NCI-H1436 treated with DMSO at 0.1 percent for 48 hours (cell line): ENCODE results near the gene TOE1.
"Not testable (repeated sequence)": the region's sequence is repeated elsewhere in the genome, so short reads cannot be mapped to it uniquely, and the experiment has no call there.

Source experiments
- DNase-seq: peaks from one replicate; lab custom pipeline; 2025; lab: John Stamatoyannopoulos, UW

The TOE1 gene

DNA sequence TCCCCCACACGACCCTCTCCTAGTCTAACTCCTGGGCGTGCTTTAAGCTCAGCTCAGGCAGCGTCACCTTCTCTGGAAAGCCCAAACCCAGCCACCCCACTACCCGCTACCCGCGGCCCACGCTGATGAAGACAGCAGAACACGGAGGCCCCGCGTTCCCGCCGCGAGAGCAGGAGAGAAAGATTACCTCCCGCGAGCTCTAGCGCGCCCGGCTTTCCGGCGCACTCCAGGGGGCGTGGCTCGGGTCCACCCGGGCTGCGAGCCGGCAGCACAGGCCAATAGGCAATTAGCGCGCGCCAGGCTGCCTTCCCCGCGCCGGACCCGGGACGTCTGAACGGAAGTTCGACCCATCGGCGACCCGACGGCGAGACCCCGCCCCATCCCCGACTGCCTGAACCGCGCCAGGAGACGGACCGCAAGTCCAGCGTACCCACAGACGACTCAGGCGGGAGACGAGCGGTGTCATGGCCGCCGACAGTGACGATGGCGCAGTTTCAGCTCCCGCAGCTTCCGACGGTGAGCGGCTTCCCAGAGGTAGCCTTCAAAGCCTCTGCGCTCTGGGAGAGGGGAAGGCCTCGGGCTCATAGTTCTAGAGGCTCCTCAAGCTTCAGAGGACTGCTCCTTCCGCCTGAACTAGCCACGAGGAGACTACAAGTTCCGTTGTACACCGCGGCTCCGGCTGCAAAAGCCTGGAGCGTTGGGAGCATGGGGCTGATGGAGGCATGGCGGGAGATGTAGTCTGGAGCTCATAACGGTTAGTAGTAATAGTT, at the start of gene TOE1, which contains the start of gene MUTYH:
Gene TOE1, plus strand, starts transcription at position 382 of the 770 bp plus-strand sequence. Its CDS starts 83 bp downstream, at position 465.
Gene MUTYH, minus strand, starts transcription at position 652 of the 770 bp plus-strand sequence. CDS start 5,935 bp downstream, outside the sequence.
- peak; percentile 48 for DNase-seq

DNA sequence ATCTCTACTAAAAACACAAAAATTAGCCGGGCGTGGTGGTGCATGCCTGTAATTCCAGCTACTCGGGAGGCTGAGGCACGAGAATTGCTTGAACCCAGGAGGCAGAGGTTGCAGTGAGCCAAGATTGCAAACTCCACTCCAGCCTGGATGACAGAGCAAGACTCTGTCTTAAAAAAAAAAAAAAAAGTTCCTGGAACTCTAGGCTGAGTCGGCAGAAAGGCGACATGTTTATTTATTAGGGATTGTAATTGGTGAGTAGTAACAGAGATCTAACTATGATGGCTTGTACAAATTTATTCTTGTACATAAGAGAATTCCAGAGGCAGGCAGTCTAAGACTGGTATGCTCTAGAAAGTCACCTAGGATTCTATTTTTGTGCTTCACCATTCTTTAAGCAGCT, 49.0 kb upstream of the TOE1 start:
- not testable (repeated sequence) for DNase-seq

GRCh38 chr1:45291716-45292115, 48.3 kb upstream of the TOE1 start:
- DNase-seq, result no peak

DNA sequence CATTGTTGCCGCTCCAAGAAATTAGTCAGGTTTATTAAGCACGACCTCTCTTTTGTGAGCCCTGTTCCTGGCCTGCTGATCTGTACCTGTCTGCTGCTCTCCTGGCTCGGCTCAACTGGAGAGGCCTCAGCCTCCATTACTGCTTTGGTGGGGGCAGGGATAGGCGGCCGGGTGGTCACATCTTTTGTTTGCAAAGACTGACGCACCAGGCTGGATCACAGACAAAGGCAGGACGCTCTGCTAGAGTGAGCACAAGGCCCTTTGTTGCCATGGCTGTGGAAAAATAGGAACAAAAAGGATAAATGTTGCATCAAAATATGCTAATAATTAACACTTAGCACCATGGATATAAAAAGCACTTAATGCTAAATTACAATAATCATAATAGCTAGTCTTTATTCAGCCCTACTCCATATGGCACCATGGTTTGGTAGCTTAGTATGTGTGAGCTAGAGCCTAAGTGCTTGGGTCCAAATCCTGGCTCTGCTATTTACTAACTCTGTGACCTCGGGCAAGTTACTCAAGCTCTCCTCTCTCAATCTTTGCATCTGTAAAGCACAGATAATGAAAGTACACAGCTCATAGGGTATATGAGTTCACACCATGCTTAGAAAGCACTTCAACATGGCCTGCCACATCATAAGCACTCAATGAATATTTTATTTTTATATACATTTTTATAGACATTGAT, 42.2 kb upstream of the TOE1 start:
- no peak for DNase-seq

- DNase-seq, result no peak
Measured at GRCh38 chr1:45299296-45299695, 40.7 kb upstream of the TOE1 start.

- peak; percentile 22 for DNase-seq
Measured at GRCh38 chr1:45299981-45300668, 39.8 kb upstream of the TOE1 start.

GRCh38 chr1:45300669-45300997, 39.3 kb upstream of the TOE1 start:
- no peak for DNase-seq

- DNase-seq, result no peak
Measured at GRCh38 chr1:45302505-45303150, 37.3 kb upstream of the TOE1 start.

- peak; percentile 79 for DNase-seq
Measured at GRCh38 chr1:45303520-45304310, 36.3 kb upstream of the TOE1 start.

DNA sequence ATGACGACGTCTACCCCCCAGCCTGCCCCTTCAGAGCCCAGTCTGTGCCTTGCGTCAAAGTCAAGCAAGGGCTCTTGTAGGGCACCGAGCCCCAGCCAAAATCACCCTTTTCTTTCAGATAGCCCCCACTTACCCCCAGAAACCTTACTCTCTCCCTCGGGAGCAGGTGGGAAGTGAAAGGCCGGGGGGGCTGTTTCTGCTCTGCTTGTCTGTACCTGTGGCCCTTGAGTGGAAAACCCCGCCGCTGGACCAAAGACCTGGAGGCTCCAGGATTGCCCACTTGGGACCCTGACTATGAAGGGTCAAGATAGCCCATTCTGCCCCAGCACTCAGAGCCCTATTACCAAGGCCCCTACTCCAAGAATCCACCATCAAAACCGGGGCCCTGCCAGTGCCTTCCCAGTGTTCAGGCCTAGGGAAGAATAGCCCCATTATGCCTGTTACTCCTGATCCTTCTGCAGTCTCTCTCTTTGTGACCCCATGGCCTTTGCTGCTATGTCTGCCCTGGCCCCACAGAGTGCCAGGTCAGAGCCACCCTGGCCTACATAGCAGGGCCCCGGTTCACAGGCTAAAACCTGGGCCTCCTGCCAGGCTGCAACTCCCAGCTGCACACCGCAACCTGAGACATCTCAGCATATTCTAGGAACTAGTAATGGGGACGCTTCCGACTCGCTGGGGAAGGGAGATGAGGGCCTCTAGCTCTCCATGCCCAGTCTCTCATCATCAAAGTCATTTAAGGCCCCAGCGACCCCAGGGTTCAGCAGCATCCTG, 35.5 kb upstream of the TOE1 start:
- DNase-seq, result no peak

- DNase-seq, result no peak
Measured at GRCh38 chr1:45305231-45305630, 34.7 kb upstream of the TOE1 start.

- no peak for DNase-seq
Measured at GRCh38 chr1:45306319-45306718, 33.7 kb upstream of the TOE1 start.

DNA sequence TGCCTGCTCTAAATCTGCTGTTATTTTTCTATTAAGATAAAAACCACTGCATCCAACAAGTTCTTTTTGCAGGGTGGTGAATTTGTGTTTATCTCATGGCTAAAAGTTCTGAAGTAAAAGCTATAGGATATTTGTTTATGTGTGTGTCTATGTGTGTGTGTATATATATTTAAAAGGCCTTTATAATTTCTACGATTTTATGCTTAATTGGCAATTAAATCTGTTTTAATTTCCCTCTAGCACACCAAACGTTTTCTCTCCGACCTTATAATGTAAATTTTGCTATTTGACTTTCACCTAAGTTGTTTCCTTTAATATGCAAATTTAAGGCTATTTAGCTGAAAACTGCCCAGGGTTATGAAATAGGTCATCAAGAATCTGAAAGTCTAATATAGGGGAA, 33.1 kb upstream of the TOE1 start:
- no peak for DNase-seq

- DNase-seq, result no peak
Measured at GRCh38 chr1:45314266-45314665, 25.7 kb upstream of the TOE1 start.

- DNase-seq, result no peak
Measured at GRCh38 chr1:45317166-45317565, 22.8 kb upstream of the TOE1 start.

GRCh38 chr1:45319761-45320160, 20.2 kb upstream of the TOE1 start:
- DNase-seq, result no peak

- DNase-seq, result no peak
Measured at GRCh38 chr1:45321444-45321843, 18.5 kb upstream of the TOE1 start.

GRCh38 chr1:45322486-45323040, 17.4 kb upstream of the TOE1 start:
- DNase-seq, result no peak

- DNase-seq, result no peak
Measured at GRCh38 chr1:45325851-45326506, 14.0 kb upstream of the TOE1 start.
